GM19328 (cell line): ENCODE results near the gene RCN1.

Experiments
- ATAC-seq: cut with Tn5 transposase; IDR thresholded peaks from one replicate; pipeline ENCODE4 v1.9.1; 2021; ENCODE audit warnings: mild to moderate bottlenecking, moderate library complexity; ENCODE audit not compliant: unreplicated experiment

RCN1 gene

DNA sequence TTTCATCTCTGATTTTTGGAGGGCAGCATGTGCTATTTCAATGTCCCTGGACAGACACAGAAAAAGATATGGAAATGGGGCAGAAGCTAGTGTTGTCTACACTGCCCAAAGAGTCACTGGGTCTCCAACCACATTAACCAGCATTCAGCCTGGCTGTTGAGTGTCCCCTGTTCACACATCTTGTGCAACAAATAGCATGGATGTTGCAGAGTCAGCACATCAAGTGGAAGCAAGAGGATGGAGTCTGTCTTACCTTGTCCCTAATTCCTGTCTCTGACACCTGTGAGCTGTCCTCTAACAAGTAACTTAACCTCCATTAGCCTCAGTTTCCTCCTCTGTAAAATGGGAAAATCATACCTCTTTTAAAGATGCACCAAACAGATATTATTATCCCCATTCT, 60.2 kb downstream of the RCN1 start:
- no peak for ATAC-seq

DNA sequence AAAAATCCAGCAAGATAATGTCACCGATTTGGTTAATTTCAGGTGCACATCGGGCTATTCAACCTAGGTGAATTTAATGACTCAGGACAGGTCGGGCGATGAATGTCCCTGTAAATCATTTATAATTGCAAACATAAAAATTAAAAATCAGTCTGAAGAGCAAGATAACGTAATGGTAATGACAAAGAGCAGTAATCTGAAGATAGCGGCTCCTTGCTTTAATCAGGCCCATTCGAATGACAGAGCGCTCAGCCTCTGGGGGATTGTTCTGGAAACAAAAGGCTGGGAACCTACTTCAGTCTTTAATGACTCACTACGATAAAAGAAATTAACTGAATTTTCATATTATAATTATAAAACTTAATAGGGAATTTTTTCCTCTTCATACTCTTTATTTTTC, 61.3 kb downstream of the RCN1 start:
- ATAC-seq = no peak

DNA sequence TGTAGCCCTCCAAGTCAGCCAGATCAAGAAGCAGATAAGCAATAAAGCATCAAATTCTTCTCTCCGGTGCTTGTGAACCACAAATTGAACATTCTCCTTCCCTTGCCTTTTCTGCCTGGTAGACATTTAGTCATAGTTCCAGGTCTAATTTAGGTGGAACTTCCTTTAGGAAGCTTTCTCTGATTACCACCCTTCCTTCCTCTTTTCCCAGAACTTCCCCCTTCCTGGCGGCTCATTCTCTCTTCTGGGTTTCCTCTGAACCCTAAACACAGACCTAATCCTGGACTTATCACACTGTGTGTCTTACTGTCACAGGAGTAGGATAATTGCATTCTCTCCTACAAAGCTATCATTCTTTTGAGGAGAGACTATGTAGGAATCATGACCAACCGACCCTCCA, 61.9 kb downstream of the RCN1 start:
- no peak for ATAC-seq

DNA sequence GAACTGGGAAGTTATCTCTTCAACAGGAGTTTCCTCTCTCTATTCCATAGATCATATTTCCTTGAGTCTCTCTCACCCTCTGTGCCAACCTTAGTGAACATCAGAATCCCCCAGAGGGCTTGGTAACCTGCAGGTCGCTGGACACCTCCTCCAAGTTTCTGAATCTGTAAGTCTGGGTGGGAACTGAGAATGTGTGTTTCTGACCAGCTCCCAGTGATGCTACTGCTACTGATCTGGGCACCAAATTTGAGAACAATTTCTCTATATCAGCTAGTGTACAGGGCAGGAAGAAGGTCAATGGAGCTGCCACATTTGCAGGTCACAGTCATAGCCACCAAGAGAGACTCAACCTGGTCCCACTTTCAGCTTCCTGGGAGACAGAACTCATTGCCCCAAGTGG, 62.9 kb downstream of the RCN1 start:
- no peak for ATAC-seq

GRCh38 chr11:32154275-32154674, 63.4 kb downstream of the RCN1 start:
- no peak for ATAC-seq
